Measurements from ENCODE around the gene PSMB5.

GRCh38 chr14:23028799-23029198 lies 5.9 kb downstream of the PSMB5 start:
- TF ChIP-seq POLR2A (IDR thresholded peaks at IDR 0.05), result no peak
- TF ChIP-seq CTCF (IDR thresholded peaks at IDR 0.05), result no peak

Measured in adrenal gland (tissue), 5 donors.